Bronchial smooth muscle cell (primary cell): Measurements from ENCODE around the gene CRAMP1. TPM values are rescaled to one million over a fixed set of nuclear protein-coding genes. Genes with fewer than 3 reads are reported as not detected.

Source experiments
- total RNA-seq: library from RNA; depleted of rRNA; stranded (reverse); fragments of >200 nt; gene quantifications from 2 replicates; pipeline ENCODE4 v1.2.1, GENCODE V29; 2014

Gene CRAMP1
- total RNA-seq: 4.3 and 6.4 TPM in 2 replicates

GRCh38 chr16:1612320-1613111, at the start of gene CRAMP1:
Gene CRAMP1, plus strand, starts transcription at chr16:1612360. Its CDS starts 2,280 bp downstream, at chr16:1614640.

GRCh38 chr16:1677942-1678499, 65.9 kb downstream of the CRAMP1 start, which contains the start of gene JPT2:
Gene JPT2, plus strand, starts transcription at chr16:1678279. Its CDS starts 34 bp downstream, at chr16:1678313.

GRCh38 chr16:1705688-1706385, 93.7 kb downstream of the CRAMP1 start, which contains the start of gene MAPK8IP3:
Gene MAPK8IP3, plus strand, starts transcription at chr16:1706195. Its CDS starts 145 bp downstream, at chr16:1706340.

Other genes starting within 250 kb of the CRAMP1 start
- gene UNKL, start 197.7 kb upstream of the CRAMP1 start, total RNA-seq: 5.2 and 7.2 TPM in 2 replicates
- 12.6 and 18.4 TPM in 2 replicates for gene UQCC4, start 191.6 kb upstream of the CRAMP1 start, total RNA-seq
- gene PERCC1, start 181.3 kb upstream of the CRAMP1 start, total RNA-seq: not detected in 2 replicates
- gene CCDC154, start 167.8 kb upstream of the CRAMP1 start, total RNA-seq: 0.32 and 0.43 TPM in 2 replicates
- gene CLCN7, start 137.3 kb upstream of the CRAMP1 start, total RNA-seq: 58.9 and 65.9 TPM in 2 replicates
- gene PTX4, start 123.4 kb upstream of the CRAMP1 start, total RNA-seq: not detected in 2 replicates
- gene TELO2, start 119.0 kb upstream of the CRAMP1 start, total RNA-seq: 9.5 and 9.7 TPM in 2 replicates
- gene TMEM204, start 78.7 kb upstream of the CRAMP1 start, total RNA-seq: 4.6 and 12.3 TPM in 2 replicates
- gene IFT140, start 288 bp upstream of the CRAMP1 start, total RNA-seq: 40.7 and 63.3 TPM in 2 replicates
- gene JPT2, start 65.9 kb downstream of the CRAMP1 start, total RNA-seq: 7.3 and 12.8 TPM in 2 replicates
- 47.4 and 52.1 TPM in 2 replicates for gene MAPK8IP3, start 93.8 kb downstream of the CRAMP1 start, total RNA-seq
- gene NME3, start 159.2 kb downstream of the CRAMP1 start, total RNA-seq: 36.1 and 43.0 TPM in 2 replicates
- gene EME2, start 160.4 kb downstream of the CRAMP1 start, total RNA-seq: 6.3 and 6.4 TPM in 2 replicates
- gene MRPS34, start 160.8 kb downstream of the CRAMP1 start, total RNA-seq: 88.6 and 90.2 TPM in 2 replicates
- 33.6 and 52.0 TPM in 2 replicates for gene SPSB3, start 170.2 kb downstream of the CRAMP1 start, total RNA-seq
- gene NUBP2, start 170.6 kb downstream of the CRAMP1 start, total RNA-seq: 46.0 and 47.0 TPM in 2 replicates
- under 0.01 TPM in 1 of 2 replicates, not detected in the other for gene IGFALS, start 181.3 kb downstream of the CRAMP1 start, total RNA-seq
- gene HAGH, start 214.5 kb downstream of the CRAMP1 start, total RNA-seq: 24.7 and 25.4 TPM in 2 replicates
- gene FAHD1, start 214.8 kb downstream of the CRAMP1 start, total RNA-seq: 76.8 and 109 TPM in 2 replicates